Transverse colon (tissue), 4 donors: ENCODE measurements around the gene UBE4B.

Experiments used
- EP300 ChIP-seq: sonication (generic); formaldehyde crosslinking; IDR thresholded peaks from one replicate; pipeline ENCODE4 v1.6.1; 2017; ENCODE audit warnings: antibody characterized with exemption, low read depth
- POLR2A ChIP-seq: fragments of 450-650 bp; IDR thresholded peaks from one replicate; pipeline ENCODE4 v1.6.1; 2016; ENCODE audit warnings: antibody characterized with exemption, mild to moderate bottlenecking, moderate library complexity
- POLR2AphosphoS5 ChIP-seq, 3 donors: sonication (generic); formaldehyde crosslinking; IDR thresholded peaks; one replicate each; pipeline ENCODE4 v1.6.1; 2016; ENCODE audit warnings: antibody characterized with exemption in 3 of 3
- TF ChIP-seq, protein P1 (sequence below), 5 experiments: fragments of 200-600 bp in 3 of 5; fragments of 450-650 bp in 2 of 5; sonication (generic) in 3 of 5; IDR thresholded peaks; 1 replicate in 2 of 5; 2 replicates in 3 of 5; pipeline ENCODE4 v1.5.1; 2016 to 2017; ENCODE audit warnings: antibody characterized with exemption in 5 of 5, inconsistent platforms in 3 of 5, mild to moderate bottlenecking in 2 of 5, moderate library complexity in 1 of 5

DNA sequence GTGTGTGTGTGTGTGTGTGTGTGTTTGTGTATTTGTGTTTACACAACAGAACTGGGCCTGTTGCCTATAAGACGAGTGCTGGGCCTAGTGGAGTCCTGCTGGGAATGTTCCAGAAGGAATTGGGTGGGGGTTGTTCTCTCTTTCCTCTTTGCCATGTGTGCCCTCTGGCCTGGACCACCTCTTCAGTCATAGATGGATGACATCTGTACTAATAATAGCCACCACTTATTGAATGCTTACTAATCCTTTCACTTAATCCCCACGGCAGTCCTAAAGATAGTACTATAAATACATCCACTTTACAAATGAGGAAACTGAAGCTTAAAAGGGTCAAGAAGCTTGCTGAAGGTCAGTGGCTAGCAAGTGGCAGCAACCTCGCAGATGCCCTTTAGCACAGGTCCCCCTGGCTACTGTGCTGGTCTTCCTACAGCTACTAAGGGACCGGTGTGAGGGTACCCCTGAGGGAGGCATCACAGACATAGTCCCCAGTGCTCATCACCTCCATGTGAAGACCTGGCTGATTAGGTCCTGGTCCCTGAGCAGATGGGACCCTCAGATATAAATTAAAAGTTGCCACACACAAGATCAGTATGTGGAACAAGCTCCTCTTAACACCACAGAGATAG is 122.4 kb downstream of the UBE4B start:
- TF ChIP-seq, protein P1, sequence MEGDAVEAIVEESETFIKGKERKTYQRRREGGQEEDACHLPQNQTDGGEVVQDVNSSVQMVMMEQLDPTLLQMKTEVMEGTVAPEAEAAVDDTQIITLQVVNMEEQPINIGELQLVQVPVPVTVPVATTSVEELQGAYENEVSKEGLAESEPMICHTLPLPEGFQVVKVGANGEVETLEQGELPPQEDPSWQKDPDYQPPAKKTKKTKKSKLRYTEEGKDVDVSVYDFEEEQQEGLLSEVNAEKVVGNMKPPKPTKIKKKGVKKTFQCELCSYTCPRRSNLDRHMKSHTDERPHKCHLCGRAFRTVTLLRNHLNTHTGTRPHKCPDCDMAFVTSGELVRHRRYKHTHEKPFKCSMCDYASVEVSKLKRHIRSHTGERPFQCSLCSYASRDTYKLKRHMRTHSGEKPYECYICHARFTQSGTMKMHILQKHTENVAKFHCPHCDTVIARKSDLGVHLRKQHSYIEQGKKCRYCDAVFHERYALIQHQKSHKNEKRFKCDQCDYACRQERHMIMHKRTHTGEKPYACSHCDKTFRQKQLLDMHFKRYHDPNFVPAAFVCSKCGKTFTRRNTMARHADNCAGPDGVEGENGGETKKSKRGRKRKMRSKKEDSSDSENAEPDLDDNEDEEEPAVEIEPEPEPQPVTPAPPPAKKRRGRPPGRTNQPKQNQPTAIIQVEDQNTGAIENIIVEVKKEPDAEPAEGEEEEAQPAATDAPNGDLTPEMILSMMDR (IDR thresholded peaks at IDR 0.05): no peak
- no peak for TF ChIP-seq POLR2AphosphoS5 (IDR thresholded peaks at IDR 0.05)
- no peak for TF ChIP-seq POLR2A
- TF ChIP-seq EP300: no peak
